Activated CD4-positive, alpha-beta T cell treated with anti-CD3 and anti-CD28 coated beads for 48 hours (primary cell): ENCODE results near the gene SLC39A5.
"Not testable (repeated sequence)": the region's sequence is repeated elsewhere in the genome, so short reads cannot be mapped to it uniquely, and the experiment has no call there.

Experiments used
- DNase-seq: peaks from one replicate; pipeline ENCODE4 v3.0.0-alpha.2; 2020

The SLC39A5 gene

GRCh38 chr12:56229916-56230431 lies at the start of gene SLC39A5:
TSS of gene SLC39A5 (plus strand) at chr12:56230051. CDS start at chr12:56231275, 1,224 bp downstream.
- no peak for DNase-seq

GRCh38 chr12:56186957-56187356 lies 42.9 kb upstream of the SLC39A5 start:
- DNase-seq: no peak

GRCh38 chr12:56188131-56188777 lies 41.6 kb upstream of the SLC39A5 start:
- DNase-seq: no peak

- DNase-seq: no peak
These were observed 41.1 kb upstream of the SLC39A5 start for GRCh38 chr12:56188778-56189098.

GRCh38 chr12:56189099-56189917 lies 40.5 kb upstream of the SLC39A5 start, which contains the start of gene SMARCC2:
TSS of gene SMARCC2 (minus strand) at chr12:56189483. CDS start at chr12:56189461, 22 bp downstream.
- peak; percentile 90 for DNase-seq

GRCh38 chr12:56189918-56190694 lies 39.7 kb upstream of the SLC39A5 start:
- DNase-seq: peak; percentile 94

GRCh38 chr12:56190695-56191155 lies 39.1 kb upstream of the SLC39A5 start:
- no peak for DNase-seq

GRCh38 chr12:56192582-56192981 lies 37.3 kb upstream of the SLC39A5 start:
- DNase-seq: no peak

- peak; percentile 86 for DNase-seq
These were observed 36.7 kb upstream of the SLC39A5 start for GRCh38 chr12:56193025-56193578.

- not testable (repeated sequence) for DNase-seq
These were observed 32.9 kb upstream of the SLC39A5 start for GRCh38 chr12:56196818-56197550.

GRCh38 chr12:56197921-56198635 lies 31.8 kb upstream of the SLC39A5 start:
- no peak for DNase-seq

- DNase-seq: no peak
These were observed 31.0 kb upstream of the SLC39A5 start for GRCh38 chr12:56198836-56199235.

- DNase-seq: no peak
These were observed 27.5 kb upstream of the SLC39A5 start for GRCh38 chr12:56202366-56202765.

GRCh38 chr12:56202838-56203237 lies 27.0 kb upstream of the SLC39A5 start:
- DNase-seq: no peak

GRCh38 chr12:56204275-56204674 lies 25.6 kb upstream of the SLC39A5 start:
- DNase-seq: no peak

- no peak for DNase-seq
These were observed 24.4 kb upstream of the SLC39A5 start for GRCh38 chr12:56205445-56205844.

GRCh38 chr12:56206452-56207166 lies 23.2 kb upstream of the SLC39A5 start:
- DNase-seq: peak; percentile 54

- DNase-seq: no peak
These were observed 21.8 kb upstream of the SLC39A5 start for GRCh38 chr12:56208006-56208405.

- peak; percentile 52 for DNase-seq
These were observed 17.5 kb upstream of the SLC39A5 start for GRCh38 chr12:56212361-56212760.

- no peak for DNase-seq
These were observed 16.0 kb upstream of the SLC39A5 start for GRCh38 chr12:56213878-56214277.

- no peak for DNase-seq
These were observed 13.4 kb upstream of the SLC39A5 start for GRCh38 chr12:56216461-56216860.
